ENCODE results near the gene FIGNL1. TPM values are rescaled to one million over a fixed set of nuclear protein-coding genes. Genes with fewer than 3 reads are reported as not detected.

The FIGNL1 gene
- total RNA-seq, 2 donors from 2014 or later: 2.0 to 7.0 TPM

- Histone ChIP-seq H3K9me3 (no peaks in the 10 kb centered on the region), H3K27me3 (no peaks in the 10 kb centered on the region), H3K36me3 (replicated peaks in 1 of 2; ENCODE audit: insufficient read depth in 1 of 2, low read depth in 2 of 2) (no peaks in the 10 kb centered on the region), H3K4me1 (no peaks in the 10 kb centered on the region), H3K27ac (no peak overlapping the region), H3K4me3 (no peak overlapping the region)
- intact Hi-C loops (cut with DNase I): loop anchor here (10.0 kb wide), 1 partner anchor 319 kb away; the partner anchor contains the start of gene ZPBP
- DNase-seq (no peak), ATAC-seq (no peak)
- WGBS, 2 donors: 55 to 76% methylated on average over 6 to 7 of the region's 7 CpGs
- no peak for TF ChIP-seq POLR2A (IDR thresholded peaks at IDR 0.05)
- no peak for TF ChIP-seq CTCF (IDR thresholded peaks at IDR 0.05)
These were observed 36.6 kb downstream of the FIGNL1 start for GRCh38 chr7:50413561-50413960.

- Histone ChIP-seq H3K27me3 (no peaks in the 10 kb centered on the region), H3K36me3 (replicated peaks in 1 of 2; ENCODE audit: insufficient read depth in 1 of 2, low read depth in 2 of 2) (no peaks in the 10 kb centered on the region)
- 37 to 40% methylated on average over 4 of the region's 4 CpGs for WGBS, 2 donors
These were observed 37.2 kb downstream of the FIGNL1 start for GRCh38 chr7:50412973-50413372.

GRCh38 chr7:50411332-50411731 lies 38.8 kb downstream of the FIGNL1 start:
- intact Hi-C loops (cut with DNase I): loop anchor here (10.0 kb wide), 1 partner anchor 317 kb away; the partner anchor contains the start of gene ZPBP
- ATAC-seq: no peak
- WGBS, 2 donors: 79 to 83% methylated on average over 6 of the region's 6 CpGs
- DNase-seq: no peak
- Histone ChIP-seq H3K36me3 (replicated peaks in 1 of 2; ENCODE audit: insufficient read depth in 1 of 2, low read depth in 2 of 2) (no peaks in the 10 kb centered on the region), H3K4me3 (no peak overlapping the region), H3K4me1 (no peaks in the 10 kb centered on the region), H3K9me3 (no peaks in the 10 kb centered on the region), H3K27me3 (no peaks in the 10 kb centered on the region), H3K27ac (no peak overlapping the region)
- TF ChIP-seq POLR2A (IDR thresholded peaks at IDR 0.05) (no peak), CTCF (IDR thresholded peaks at IDR 0.05) (no peak)

More at GRCh38 chr7:50412973-50413372, 37.2 kb downstream of the FIGNL1 start:
- no peak overlapping the region for H3K4me3 ChIP-seq
- intact Hi-C loops (cut with DNase I): loop anchor here (10.0 kb wide), 1 partner anchor 318 kb away; the partner anchor contains the start of gene ZPBP
- TF ChIP-seq CTCF (IDR thresholded peaks at IDR 0.05) (no peak), POLR2A (IDR thresholded peaks at IDR 0.05) (no peak)
- H3K9me3 ChIP-seq: no peaks in the 10 kb centered on the region
- no peak overlapping the region for H3K27ac ChIP-seq
- H3K4me1 ChIP-seq: no peaks in the 10 kb centered on the region
- ATAC-seq (no peak), DNase-seq (no peak)

- no peaks in the 10 kb centered on the region for H3K36me3 ChIP-seq (replicated peaks in 1 of 2; ENCODE audit: insufficient read depth in 1 of 2, low read depth in 2 of 2)
- intact Hi-C loops (cut with DNase I): loop anchor here (10.0 kb wide), 1 partner anchor 315 kb away; the partner anchor contains the start of gene ZPBP
- no peak for DNase-seq
- TF ChIP-seq POLR2A (IDR thresholded peaks at IDR 0.05) (no peak), CTCF (IDR thresholded peaks at IDR 0.05) (no peak)
- no peak for ATAC-seq
- H3K9me3 ChIP-seq: no peaks in the 10 kb centered on the region
- no peak overlapping the region for H3K27ac ChIP-seq
- no peaks in the 10 kb centered on the region for H3K4me1 ChIP-seq
- WGBS, 2 donors: 70 to 83% methylated on average over 11 to 17 of the region's 17 CpGs
- H3K27me3 ChIP-seq: no peaks in the 10 kb centered on the region
- no peak overlapping the region for H3K4me3 ChIP-seq
These were observed 40.0 kb downstream of the FIGNL1 start for GRCh38 chr7:50409856-50410745.
